Transverse colon (tissue), 4 donors: ENCODE results near the gene ZNF74.

Source experiments
- POLR2AphosphoS5 ChIP-seq, 3 donors: sonication (generic); formaldehyde crosslinking; IDR thresholded peaks; one replicate each; pipeline ENCODE4 v1.6.1; 2016; ENCODE audit warnings: antibody characterized with exemption in 3 of 3
- TF ChIP-seq, protein P1 (sequence below), 5 experiments: fragments of 200-600 bp in 3 of 5; fragments of 450-650 bp in 2 of 5; sonication (generic) in 3 of 5; IDR thresholded peaks; 1 replicate in 2 of 5; 2 replicates in 3 of 5; pipeline ENCODE4 v1.5.1; 2016 to 2017; ENCODE audit warnings: antibody characterized with exemption in 5 of 5, inconsistent platforms in 3 of 5, mild to moderate bottlenecking in 2 of 5, moderate library complexity in 1 of 5

DNA sequence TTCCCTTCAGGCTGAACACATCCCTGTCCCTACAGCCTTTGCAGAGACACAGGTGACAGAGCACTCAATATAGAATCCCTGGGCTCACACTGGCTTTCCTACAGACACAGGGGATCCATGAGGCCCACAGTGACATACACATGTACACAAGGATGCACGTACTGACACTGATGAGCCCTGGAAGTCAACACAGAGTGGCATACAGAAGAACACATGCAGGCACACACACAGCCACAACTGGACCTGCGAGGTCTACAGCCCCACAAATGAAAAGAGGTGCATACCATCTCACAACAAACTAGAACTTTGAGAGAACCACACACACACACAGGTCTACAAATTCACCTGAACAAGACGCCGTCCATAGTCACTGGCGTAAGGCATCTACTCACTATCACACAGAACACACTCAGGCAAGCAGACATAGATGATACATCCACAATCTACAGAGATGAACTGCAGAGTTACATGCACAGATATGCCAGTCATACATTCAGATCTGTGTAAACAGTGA, 3.5 kb upstream of the ZNF74 start:
- TF ChIP-seq, protein P1, sequence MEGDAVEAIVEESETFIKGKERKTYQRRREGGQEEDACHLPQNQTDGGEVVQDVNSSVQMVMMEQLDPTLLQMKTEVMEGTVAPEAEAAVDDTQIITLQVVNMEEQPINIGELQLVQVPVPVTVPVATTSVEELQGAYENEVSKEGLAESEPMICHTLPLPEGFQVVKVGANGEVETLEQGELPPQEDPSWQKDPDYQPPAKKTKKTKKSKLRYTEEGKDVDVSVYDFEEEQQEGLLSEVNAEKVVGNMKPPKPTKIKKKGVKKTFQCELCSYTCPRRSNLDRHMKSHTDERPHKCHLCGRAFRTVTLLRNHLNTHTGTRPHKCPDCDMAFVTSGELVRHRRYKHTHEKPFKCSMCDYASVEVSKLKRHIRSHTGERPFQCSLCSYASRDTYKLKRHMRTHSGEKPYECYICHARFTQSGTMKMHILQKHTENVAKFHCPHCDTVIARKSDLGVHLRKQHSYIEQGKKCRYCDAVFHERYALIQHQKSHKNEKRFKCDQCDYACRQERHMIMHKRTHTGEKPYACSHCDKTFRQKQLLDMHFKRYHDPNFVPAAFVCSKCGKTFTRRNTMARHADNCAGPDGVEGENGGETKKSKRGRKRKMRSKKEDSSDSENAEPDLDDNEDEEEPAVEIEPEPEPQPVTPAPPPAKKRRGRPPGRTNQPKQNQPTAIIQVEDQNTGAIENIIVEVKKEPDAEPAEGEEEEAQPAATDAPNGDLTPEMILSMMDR (IDR thresholded peaks at IDR 0.05) = no peak
- TF ChIP-seq POLR2AphosphoS5 (IDR thresholded peaks at IDR 0.05) = no peak
